HG02852 (cell line): ENCODE results near the gene TOR1A.

ENCODE experiments used
- ATAC-seq: cut with Tn5 transposase; IDR thresholded peaks from one replicate; pipeline ENCODE4 v1.9.1; 2021; ENCODE audit warnings: mild to moderate bottlenecking, moderate library complexity; ENCODE audit not compliant: unreplicated experiment

Gene TOR1A

GRCh38 chr9:129853614-129854013 lies 29.7 kb upstream of the TOR1A start:
- ATAC-seq = no peak

DNA sequence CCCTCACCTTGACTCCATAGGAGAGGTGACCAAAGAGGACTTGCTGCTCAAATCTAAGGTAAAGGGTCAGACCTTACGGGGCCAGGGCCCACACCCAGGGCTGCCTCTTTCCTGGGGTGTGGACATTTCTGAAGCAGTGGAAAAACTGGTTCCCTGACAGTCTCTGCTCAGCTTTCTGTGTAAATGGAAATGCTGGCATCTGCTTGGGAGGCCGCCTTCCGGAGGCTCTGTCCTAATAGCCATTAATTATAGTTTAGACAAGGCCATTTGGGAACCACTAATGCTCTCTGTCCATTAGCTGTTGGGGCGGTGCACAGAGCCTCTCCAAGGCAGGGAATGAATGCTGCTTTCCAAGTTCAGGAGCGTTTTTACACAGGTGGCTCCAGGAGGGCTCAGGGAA lies 28.6 kb upstream of the TOR1A start:
- no peak for ATAC-seq

GRCh38 chr9:129851821-129852220 lies 27.9 kb upstream of the TOR1A start:
- ATAC-seq = no peak

- no peak for ATAC-seq
These were observed 27.1 kb upstream of the TOR1A start for GRCh38 chr9:129850821-129851550.

DNA sequence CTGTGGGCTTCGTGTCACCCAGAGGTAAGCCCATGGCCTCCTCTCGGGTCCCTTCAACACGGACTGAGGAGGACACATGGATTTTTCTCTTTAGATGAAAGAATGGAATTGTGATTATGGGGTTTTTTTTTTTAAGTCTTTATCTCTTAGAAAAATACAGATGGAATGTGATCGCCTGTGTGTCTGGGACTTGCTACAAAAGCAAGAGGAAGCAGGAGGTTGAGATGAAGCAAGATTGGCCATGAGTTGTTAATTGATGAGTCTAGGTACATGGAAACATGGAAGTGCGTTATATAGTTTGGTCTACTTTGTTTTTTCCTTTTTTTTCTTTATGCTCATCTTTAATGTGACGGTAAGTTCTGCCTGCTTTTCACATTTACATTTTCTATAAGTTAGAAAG lies 26.0 kb upstream of the TOR1A start:
- ATAC-seq = no peak

GRCh38 chr9:129848712-129849441 lies 24.9 kb upstream of the TOR1A start:
- no peak for ATAC-seq

GRCh38 chr9:129845373-129845772 lies 21.4 kb upstream of the TOR1A start:
- no peak for ATAC-seq

DNA sequence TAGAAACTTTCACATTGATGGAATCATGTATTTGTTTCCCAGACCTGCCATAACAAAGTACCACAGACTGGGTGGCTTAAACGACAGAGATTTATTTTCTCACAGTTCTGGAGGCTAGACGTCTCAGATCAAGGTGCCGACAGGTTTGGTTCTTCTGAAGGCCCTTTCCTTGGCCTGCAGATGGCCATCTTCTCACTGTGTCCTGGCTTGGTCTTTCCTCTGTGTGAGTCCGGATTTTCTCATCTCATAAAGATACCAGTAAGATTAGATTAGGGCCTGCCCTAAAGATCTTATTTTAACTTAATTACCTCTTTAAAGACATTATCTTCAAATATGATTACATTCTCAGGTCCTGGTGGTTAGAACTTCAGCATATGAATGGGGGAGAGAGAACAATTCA lies 17.1 kb upstream of the TOR1A start:
- no peak for ATAC-seq

GRCh38 chr9:129840034-129840433 lies 16.1 kb upstream of the TOR1A start:
- ATAC-seq = no peak

DNA sequence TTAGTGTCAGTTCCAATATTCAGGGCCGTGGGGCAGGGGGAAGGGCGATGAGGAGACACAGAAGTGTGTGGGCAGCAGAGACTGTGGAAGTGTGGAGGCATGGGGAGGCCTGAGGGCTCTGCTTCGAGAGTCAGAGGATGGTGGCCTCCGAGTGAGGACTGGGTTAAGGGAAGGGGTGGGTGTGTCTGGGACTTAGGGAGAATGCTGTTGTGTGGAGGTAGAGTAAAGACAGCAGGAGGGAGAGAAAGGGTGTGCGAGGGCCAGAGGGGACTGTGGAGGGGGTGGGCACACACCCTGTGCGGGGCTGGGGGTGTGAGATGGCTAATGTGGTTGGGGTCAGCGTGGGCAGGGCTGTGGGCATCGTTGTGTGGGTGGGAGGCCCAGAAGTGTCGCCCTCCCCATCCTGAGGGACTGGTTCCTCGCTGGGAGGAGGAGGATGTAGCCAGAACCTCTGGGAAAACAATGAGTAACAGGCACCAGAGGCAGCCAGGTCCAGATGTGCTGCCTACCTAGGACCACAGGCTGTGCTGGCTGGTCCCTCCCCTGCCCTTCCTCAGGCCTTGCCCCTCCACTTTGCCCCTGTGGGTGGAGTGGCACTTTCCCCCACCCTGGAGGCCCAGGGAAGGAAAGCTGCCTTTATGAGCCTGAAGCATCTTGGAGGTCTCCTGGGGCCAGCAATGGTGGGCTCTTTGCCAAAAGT lies 15.5 kb upstream of the TOR1A start:
- ATAC-seq = no peak

GRCh38 chr9:129838707-129839259 lies 14.8 kb upstream of the TOR1A start:
- ATAC-seq = no peak

- ATAC-seq = no peak
These were observed 12.5 kb upstream of the TOR1A start for GRCh38 chr9:129836311-129837007.

GRCh38 chr9:129835860-129836223 lies 11.9 kb upstream of the TOR1A start:
- no peak for ATAC-seq

- ATAC-seq = peak; percentile 91
These were observed 11.4 kb upstream of the TOR1A start, which contains the start of the genes C9orf78 and USP20 for GRCh38 chr9:129835128-129835859. TSS of gene C9orf78 (minus strand) at chr9:129835275. CDS start at chr9:129835221, 54 bp downstream. TSS of gene USP20 (plus strand) at chr9:129835458. CDS start at chr9:129852556, 17,098 bp downstream.

DNA sequence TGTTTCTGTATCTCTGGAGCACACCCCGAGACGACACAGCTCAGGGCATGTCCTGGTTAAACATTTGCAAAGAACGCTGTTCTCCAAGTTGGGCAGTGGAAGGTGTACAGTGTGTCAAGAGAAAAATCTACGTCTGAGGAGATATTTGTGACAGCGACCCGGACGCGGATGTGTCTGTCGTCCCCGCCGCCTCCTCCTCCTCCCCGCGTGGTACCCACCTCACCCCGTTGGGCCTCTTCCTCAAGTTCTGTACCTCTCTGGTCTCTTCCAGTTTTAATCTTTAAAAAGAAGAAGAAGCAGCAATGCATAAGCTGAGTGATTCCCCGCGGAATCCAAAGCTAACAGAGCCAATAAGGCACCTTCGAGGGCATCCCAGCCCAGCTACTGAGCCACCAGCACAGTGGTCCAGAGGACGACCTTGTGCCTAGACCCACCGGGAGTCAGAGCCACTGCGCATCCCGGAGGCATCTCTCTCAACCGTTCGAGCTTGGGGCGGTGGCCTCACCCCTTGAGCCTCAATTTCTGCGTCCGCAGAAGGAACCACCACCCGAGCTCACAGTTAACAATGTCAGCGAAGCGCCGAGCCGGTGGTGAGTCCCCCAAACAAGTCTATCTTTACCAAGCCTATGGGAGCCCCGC lies 10.7 kb upstream of the TOR1A start:
- ATAC-seq = peak; percentile 25

DNA sequence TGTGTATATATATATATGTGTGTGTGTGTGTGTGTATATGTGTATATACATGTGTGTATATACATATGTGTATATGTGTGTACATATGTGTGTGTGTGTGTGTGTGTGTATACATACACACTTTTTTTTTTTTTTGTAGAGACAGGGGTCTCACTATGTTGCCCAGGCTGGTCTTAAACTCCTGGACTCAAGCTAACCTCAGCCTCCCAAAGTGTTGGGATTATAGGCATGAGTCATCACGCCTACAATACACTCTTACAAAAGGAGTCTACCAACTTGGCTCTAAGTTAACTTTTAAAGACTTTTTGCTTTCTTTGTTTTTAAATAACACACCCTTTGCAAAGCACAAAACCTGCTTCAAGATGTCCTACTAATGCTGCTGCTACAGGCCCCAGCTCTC lies 9.0 kb upstream of the TOR1A start:
- no peak for ATAC-seq

DNA sequence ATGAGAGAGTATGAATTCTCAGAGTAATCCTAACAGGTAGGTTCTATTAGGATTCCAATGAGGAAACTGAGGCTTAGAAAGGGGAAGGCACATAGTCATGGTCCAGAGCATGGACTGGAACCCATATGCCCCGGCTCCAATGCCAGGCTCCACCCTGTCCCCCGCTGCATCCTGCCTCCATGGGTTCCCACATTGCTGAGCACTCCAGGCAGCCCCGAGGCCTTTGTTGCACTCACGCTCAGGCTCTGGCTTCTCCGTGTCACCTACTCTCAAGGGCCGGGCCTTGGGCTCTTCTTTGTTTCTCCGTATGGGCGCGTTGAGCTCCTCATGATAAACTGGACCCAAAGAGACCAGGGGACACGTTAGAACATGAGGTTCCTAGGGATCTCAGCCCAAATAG lies 5.0 kb upstream of the TOR1A start:
- no peak for ATAC-seq

DNA sequence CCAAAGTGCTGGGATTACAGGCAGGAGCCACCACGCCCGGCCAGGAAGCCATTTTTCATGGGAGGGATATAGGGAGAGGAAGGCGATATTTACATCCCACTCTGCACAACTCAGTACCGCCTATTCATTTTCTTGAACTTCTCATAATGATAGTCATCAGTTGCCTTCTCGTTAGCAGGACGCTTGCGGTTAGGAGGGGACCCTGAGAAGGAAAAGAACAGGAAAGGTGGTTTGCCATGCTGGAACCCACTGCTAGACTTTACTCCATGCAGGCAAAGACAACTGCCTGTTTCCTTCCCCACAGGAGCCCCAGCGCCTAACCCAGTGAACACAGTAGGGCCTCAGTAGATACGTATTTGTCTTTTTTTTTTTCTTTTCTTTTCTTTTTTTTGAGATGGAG lies 4.1 kb upstream of the TOR1A start:
- ATAC-seq = no peak

GRCh38 chr9:129826759-129827158 lies 2.8 kb upstream of the TOR1A start:
- no peak for ATAC-seq

- ATAC-seq = no peak
These were observed 2.4 kb upstream of the TOR1A start for GRCh38 chr9:129826344-129826743.
